Astrocyte of the spinal cord (primary cell): ENCODE measurements around the gene GTPBP6.
"Not testable (repeated sequence)": the region's sequence is repeated elsewhere in the genome, so short reads cannot be mapped to it uniquely, and the experiment has no call there.

ENCODE experiments used
- DNase-seq: peaks from one replicate; pipeline ENCODE4 v3.0.0; 2011; ENCODE audit warnings: low read depth, low spot score
- H3K4me3 ChIP-seq: 2 replicates; pipeline ENCODE4 v1.5.1; 2011; ENCODE audit warnings: low read depth, mild to moderate bottlenecking, low read length, moderate library complexity
- in situ Hi-C: cut with HindIII; loops from 2 replicates; pipeline ENCODE4 v1.10.0; 2017; ENCODE audit warnings: low sequenced_read_pairs
- TF ChIP-seq, protein P1 (sequence below): IDR thresholded peaks from 2 replicates; pipeline ENCODE4 v1.5.1; 2012; ENCODE audit warnings: low read depth, mild to moderate bottlenecking, low read length, inconsistent platforms

GTPBP6 gene

DNA sequence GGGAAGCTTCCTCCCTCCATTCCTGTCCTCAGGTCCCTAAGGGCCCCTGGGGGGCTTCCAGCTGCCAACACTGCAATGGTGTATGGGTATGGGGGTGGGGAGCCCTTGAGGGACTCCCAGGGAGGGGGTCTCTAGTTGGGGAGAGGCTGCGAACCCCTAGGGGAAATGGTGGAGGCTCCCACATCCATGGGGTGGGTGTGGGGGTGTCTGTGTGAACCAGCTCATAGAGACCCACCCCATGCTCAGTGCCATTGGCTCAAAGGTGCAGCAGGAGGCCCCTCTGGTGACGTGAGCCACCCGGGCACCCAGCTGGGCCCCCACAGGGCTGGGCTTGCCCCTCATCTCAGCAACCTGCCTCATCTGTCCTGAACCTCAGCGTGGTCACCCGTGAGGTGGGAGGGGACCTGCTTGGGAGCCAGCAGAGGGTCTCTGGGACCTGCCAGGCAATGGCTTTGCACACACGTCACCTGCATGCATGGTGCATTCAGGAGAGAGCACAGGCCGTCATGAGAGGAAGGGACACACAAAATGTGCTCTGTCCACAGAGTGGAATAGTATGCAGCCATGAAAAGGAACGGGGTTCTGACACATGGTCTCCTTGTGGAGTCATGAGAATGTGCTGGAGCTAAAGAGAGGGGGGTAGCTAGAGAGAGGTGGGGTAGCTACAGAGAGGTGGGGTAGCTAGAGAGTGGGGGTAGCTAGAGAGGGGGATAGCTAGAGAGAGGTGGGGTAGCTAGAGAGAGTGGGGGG is 60.1 kb downstream of the GTPBP6 start:
- DNase-seq = no peak
- in situ Hi-C loops = no loop called here
- TF ChIP-seq, protein P1, sequence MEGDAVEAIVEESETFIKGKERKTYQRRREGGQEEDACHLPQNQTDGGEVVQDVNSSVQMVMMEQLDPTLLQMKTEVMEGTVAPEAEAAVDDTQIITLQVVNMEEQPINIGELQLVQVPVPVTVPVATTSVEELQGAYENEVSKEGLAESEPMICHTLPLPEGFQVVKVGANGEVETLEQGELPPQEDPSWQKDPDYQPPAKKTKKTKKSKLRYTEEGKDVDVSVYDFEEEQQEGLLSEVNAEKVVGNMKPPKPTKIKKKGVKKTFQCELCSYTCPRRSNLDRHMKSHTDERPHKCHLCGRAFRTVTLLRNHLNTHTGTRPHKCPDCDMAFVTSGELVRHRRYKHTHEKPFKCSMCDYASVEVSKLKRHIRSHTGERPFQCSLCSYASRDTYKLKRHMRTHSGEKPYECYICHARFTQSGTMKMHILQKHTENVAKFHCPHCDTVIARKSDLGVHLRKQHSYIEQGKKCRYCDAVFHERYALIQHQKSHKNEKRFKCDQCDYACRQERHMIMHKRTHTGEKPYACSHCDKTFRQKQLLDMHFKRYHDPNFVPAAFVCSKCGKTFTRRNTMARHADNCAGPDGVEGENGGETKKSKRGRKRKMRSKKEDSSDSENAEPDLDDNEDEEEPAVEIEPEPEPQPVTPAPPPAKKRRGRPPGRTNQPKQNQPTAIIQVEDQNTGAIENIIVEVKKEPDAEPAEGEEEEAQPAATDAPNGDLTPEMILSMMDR = no peak
- no peak overlapping the region for H3K4me3 ChIP-seq

DNA sequence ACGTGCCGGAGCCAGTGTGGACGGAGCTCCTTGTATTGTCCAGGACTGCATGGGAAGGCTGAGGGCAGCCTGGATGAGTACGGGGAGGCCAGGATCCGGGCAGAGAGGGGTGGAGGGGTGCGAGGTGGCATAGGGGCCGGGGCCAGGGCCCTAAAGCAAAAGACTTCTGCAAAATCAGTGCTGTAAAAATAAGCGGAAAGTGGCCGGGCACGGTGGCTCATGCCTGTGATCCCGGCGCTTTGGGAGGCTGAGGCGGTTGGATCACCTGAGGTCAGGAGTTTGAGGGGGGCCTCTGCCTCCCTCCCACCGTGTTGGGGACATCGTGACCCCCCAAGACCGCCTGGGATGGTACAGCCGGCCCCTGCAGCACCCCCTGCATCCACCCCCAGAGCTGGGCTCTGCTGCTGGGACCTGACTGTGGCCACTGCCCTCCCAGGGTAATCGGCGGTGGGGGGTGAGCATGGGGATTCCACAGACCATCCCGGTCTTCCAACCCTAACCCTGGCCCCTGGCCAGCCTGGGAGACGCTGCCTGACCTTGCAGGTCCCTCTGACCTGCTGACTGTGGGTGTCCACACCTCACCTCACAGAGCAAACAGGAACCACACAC is 60.8 kb downstream of the GTPBP6 start:
- no peak overlapping the region for H3K4me3 ChIP-seq
- TF ChIP-seq, protein P1 = no peak
- no peak for DNase-seq
- in situ Hi-C loops = no loop called here

DNA sequence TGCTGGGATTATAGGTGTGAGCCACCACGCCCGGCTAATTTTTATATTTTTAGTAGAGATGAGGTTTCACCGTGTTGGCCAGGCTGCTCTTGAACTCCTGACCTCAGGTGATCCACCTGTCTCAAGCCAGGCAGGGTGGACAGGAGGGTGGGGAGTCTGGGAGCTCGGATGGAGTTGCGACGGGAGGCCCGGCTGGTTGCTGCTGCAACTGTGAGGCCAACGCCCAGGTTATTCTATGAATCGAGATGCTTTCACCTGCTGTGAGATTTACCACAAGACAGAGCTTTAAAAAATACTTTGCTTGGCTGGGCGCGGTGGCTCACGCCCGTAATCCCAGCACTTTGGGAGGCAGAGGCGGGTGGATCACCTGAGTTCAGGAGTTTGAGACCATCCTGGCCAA is 61.5 kb downstream of the GTPBP6 start:
- DNase-seq, in situ Hi-C loops, H3K4me3 ChIP-seq: not testable (repeated sequence)

DNA sequence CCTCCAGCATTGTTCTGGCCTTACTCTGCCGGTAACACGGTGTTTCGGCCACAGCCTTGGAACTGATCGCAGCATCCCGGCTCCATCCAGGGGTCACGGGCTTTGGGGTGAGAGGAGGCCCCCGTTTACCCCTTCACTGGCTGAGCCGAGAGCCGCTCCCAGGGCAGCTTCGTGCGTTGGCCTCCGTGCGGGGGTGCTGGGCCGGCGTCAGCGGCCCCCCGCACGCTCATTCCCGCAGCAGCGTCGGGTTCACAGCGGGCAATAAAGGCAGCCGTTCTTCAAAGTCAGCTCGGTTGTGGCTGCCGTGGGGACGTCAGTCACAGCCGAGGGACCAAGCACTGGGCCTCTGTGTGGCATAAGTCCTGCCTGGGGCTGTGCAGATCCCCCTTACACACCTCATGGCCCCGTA is 62.7 kb downstream of the GTPBP6 start:
- in situ Hi-C loops = no loop called here
- TF ChIP-seq, protein P1 = no peak

More for the DNA sequence above, 62.7 kb downstream of the GTPBP6 start:
- DNase-seq = no peak
- H3K4me3 ChIP-seq = no peak overlapping the region
